HG03025 (cell line): ENCODE measurements around the gene TMEM213.

Experiments used
- ATAC-seq: cut with Tn5 transposase; IDR thresholded peaks from one replicate; pipeline ENCODE4 v1.9.1; 2021; ENCODE audit warnings: mild to moderate bottlenecking, moderate library complexity; ENCODE audit not compliant: unreplicated experiment, low FRiP score

TMEM213 gene

DNA sequence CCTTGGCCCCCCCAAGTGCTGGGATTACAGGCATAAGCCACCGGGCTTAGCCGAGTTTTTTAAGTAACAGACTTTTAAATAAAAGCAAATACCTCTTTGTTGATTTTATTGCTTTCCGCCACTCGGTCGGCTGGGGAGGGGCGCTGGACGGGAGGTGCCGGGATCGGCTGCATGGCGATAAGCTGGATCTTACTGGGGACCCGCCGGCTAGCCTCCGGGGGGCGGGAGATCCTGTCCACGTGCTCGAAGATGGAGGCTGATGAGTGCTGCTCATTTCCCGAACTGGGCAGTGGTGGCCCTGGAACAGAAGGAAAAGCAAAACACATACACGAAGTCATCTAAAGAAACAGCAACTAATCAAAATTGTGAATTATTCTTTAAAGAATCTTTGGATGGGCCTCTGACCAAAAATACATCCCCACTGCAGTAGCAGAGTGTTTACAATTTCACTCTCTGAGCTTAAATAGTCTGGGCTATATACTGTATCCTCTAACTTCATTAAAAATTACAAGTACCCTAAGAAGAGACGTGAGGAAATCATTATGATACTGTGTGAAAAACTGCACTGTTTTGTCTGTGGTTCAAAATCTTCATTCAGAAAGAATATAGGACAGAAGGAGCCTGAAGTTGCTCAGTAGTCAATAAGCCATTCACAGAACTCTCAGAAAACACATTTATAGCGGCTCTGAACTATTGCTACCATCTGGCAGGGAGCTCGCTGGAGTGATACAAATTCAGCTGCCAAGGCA, 73.4 kb downstream of the TMEM213 start:
- no peak for ATAC-seq

GRCh38 chr7:138871814-138872090, 74.0 kb downstream of the TMEM213 start:
- no peak for ATAC-seq

GRCh38 chr7:138872576-138872975, 74.8 kb downstream of the TMEM213 start:
- no peak for ATAC-seq

DNA sequence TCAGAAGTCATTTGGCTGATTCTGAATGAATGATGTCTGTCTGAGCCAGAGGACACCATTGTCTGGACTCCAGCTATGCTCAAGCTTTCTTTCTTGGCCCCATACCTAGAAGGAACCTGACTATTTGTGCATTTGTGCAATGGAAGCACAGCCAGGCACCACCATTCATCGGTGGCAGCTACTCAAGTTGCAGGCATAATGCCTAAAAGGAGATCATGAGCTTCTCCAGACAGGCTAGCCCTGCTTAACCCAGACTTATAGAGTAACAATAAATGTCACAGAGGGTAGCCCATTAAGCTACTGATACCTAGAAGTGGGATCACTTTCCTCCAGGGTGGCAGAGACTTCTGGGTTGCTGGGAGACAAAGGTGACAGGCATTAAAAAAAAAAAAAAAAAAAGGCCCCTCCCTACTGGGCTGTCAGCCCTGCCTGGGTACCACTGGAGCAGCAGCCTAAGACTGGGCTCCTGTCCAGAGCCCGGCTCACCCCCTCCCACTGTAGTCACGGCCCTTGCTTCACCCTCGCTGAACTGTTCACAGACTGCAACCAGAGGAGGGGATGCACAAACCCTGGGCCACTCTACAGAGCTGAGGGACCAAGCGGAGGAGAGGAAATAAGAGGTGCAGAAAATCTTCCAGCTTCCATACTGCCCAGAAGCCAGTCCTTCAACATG, 75.6 kb downstream of the TMEM213 start:
- ATAC-seq, result no peak

DNA sequence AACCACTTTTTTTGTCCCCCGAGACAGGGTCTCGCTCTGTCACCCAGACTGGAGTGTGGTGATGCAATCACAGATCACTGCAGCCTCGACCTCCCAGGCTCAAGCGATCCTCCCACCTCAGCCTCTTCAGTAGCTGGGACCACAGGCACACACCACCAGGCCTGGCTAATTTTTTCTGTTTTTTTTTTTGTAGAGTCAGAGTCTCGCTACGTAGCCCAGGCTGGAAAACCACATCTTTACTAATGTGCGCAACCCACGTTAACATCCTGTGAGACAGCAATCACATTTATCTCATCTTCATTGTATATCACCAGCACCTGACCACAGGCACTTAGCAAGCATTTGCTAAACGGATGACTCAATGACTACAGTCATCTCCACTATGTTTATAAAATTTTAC, 78.0 kb downstream of the TMEM213 start:
- ATAC-seq, result no peak

GRCh38 chr7:138876326-138876725, 78.5 kb downstream of the TMEM213 start:
- ATAC-seq, result no peak

DNA sequence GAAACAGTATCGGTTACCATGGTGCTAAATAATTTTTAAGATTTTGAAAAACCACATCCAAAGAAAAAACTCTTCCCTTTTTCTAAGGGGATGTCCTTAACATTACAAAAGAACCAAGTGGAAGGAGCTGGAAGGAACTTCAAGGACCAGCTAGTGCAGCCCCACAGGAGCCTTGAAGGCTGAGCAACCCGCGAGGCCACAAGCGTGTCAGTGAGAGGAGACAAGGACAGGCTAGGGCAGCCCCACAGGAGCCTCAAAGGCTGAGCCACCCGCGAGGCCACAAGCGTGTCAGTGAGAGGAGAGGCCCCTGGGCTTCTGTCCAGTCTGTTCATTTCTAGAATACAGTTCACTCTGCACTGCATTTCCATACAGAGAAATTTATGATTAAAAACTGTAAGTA, 80.3 kb downstream of the TMEM213 start:
- ATAC-seq, result no peak

DNA sequence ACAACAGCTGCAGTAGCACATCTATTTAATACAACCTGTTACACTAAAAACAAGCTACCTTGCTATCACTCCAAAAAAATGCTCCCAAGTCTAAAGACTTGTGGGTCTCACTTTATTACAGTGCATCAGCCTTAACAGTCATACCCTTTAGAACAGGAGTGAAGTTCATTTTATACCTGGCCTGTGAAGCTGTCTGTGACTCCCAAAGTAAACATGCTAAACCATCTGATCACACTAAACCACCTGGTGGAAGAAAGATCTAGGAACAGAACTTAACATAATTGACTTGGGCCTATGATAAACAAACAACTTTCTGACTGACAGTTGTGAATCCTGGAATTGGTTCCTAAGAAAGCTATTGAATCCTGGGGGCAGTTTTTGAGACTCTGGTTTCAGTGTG, 81.1 kb downstream of the TMEM213 start:
- no peak for ATAC-seq

GRCh38 chr7:138879356-138879755, 81.6 kb downstream of the TMEM213 start:
- ATAC-seq, result no peak

DNA sequence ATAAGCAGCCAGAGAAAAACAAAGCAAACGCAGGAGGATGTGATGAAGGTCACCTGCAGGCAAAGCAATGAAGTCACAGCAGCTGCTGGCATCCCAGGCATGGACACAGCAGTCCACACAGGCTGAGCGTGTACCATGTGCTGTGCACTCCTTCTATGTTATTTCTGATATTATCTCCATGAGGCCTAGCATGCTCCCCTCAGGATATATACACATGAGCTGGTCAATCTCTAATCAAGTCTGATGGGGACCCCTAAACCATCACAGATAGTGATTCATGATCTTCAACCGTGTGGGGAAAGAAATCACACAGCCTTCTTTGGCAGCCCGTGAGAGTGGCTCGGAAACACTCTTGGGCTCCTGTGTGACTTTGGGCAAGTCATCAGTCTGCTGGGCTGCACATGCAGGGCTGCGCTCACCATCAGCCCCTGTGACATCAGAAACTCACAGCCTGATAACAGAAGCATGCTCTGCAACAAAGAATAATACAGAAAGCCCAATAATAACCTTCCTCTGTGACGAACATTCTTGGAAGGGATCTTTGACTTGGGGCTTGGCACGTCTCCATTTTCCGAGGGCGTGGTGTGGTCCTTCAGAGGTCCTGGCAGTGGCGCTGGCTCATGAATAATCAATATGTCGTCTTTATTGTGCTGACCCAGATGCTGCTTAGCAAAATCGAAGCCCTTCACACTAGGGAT, 83.2 kb downstream of the TMEM213 start:
- no peak for ATAC-seq

GRCh38 chr7:138881579-138882188, 83.9 kb downstream of the TMEM213 start:
- no peak for ATAC-seq

GRCh38 chr7:138882249-138882648, 84.5 kb downstream of the TMEM213 start:
- ATAC-seq, result no peak

DNA sequence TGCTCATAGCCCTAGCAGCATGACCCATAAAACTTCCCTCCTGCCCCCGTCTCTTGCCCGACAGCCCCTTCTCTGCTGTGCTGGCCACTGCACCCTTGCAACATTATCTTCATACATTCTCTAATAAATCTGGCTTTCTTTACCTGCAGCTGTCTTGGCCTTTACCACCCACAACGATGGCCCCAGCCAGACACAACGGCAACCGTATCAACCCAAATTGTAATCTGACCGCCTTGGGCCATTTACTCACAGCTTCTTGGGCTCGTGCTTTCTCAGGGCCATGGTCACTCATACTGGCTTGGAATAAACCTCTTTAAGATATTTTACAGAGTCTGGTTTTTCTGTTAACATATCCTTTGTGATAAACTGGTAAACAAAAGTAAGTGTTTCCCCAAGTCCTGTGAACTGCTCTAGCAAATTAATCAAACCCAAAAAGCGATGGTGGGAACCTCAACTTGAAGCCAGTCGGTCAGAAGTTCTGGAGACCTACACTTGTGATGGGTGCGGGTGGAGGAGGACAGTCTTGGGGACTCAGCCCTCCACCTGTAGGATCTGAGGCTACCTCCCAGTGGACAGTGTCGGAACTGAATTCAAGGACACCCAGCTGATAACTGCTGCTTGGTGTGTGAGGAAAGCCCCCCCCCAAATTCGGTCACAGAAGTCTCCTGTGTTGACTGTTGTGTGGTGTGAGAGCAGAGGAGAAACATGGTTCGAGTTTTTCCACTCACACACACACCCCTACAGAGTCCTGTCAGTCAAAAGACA, 87.8 kb downstream of the TMEM213 start:
- no peak for ATAC-seq

DNA sequence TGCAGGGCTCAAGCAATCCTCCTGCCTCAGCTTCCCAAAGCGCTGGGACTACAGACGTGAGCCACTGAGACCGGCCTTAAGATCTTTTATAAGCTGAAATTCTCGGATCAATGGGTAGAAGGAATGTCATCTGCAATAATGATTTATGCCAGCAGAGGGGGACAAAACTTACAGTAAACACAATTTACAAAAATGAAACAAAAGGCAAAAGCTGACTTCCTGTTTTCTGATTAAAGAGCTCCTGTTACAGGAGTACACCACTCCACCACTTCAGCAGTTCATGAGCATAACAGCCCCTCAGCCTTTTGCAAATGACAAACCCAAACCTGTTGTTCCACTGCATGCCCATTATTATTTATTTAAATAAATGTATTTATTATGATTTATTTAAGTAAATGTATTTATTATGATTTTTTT, 88.7 kb downstream of the TMEM213 start:
- peak; percentile 69 for ATAC-seq

- ATAC-seq, result no peak
These were observed 89.4 kb downstream of the TMEM213 start for GRCh38 chr7:138887085-138887710.
